Hematopoietic multipotent progenitor cell treated with erythropoietin and hydrocortisone succinate and interleukin-3 and kit ligand, for 4 days (in vitro differentiated cells): Measurements from ENCODE around the gene FBXW11.
"Not testable (repeated sequence)": the region's sequence is repeated elsewhere in the genome, so short reads cannot be mapped to it uniquely, and the experiment has no call there.

ENCODE experiments used
- DNase-seq: peaks from one replicate; pipeline ENCODE4 v3.0.0-alpha.2; 2015

Gene FBXW11

DNA sequence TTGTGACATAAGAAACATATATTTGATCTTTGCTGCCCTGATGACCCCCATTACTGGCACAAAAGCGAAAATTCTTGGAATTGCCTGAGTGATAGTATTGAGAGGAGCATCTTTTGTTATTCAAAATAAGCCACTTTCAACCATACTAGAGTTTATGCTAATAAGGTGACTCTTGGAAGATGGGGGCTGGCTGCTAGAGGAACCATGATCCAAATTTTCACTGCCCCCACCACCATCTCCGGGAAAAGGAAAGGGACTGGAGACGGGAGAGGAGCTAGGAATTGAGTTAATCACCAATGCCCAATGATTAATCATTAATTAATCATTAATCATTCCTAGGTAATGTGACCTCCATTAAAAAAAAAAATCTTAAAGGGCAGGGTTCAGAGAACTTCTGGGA lies 25.6 kb downstream of the FBXW11 start:
- no peak for DNase-seq

GRCh38 chr5:171979606-171980005 lies 26.8 kb downstream of the FBXW11 start:
- DNase-seq = peak; percentile 17

DNA sequence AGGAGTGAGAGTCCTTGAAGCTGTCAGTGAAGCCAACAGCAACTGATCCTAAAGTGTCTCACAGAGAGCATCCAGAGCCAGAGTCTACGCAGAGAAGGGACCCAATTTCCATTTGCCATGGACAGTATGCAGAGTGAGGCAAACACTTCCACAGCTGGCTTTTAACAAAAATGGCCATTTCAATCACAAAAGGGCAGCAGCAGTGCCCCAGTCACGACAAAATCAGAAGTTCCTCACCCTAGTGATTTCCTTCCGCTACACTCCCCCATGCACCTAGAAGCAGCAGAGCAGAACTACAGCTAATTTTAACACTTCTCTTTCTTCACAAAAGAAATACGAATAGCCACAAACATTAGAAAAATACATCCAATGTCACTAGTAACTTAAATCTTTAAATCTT lies 27.9 kb downstream of the FBXW11 start:
- no peak for DNase-seq

GRCh38 chr5:171978016-171978415 lies 28.4 kb downstream of the FBXW11 start:
- DNase-seq = no peak

- DNase-seq = not testable (repeated sequence)
Observed at GRCh38 chr5:171977244-171977950, 29.0 kb downstream of the FBXW11 start.

- DNase-seq = no peak
Observed at GRCh38 chr5:171975877-171976667, 30.4 kb downstream of the FBXW11 start.

- peak; percentile 49 for DNase-seq
Observed at GRCh38 chr5:171975262-171975876, 31.1 kb downstream of the FBXW11 start.

- DNase-seq = no peak
Observed at GRCh38 chr5:171970826-171971225, 35.6 kb downstream of the FBXW11 start.

GRCh38 chr5:171969288-171969880 lies 37.1 kb downstream of the FBXW11 start:
- no peak for DNase-seq

DNA sequence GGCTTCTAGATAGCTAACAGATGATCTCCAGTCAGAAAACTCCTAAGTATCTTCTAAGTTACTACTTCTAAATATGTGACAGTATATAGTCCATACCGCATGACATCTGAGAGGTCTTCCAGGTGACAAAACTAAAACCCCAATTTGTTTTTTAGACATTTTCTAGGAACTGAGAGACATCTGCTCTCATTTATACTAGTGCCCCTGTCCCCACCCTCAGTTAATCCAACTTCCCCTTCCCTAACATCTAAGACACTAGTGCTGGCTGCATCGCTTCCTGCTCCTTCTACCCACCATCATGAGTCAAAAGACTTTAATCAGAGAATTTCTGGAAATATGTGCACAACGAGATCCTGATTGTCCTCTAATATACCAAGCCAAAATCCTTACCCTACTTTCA lies 37.9 kb downstream of the FBXW11 start:
- peak; percentile 53 for DNase-seq

GRCh38 chr5:171966964-171967363 lies 39.5 kb downstream of the FBXW11 start:
- DNase-seq = no peak

DNA sequence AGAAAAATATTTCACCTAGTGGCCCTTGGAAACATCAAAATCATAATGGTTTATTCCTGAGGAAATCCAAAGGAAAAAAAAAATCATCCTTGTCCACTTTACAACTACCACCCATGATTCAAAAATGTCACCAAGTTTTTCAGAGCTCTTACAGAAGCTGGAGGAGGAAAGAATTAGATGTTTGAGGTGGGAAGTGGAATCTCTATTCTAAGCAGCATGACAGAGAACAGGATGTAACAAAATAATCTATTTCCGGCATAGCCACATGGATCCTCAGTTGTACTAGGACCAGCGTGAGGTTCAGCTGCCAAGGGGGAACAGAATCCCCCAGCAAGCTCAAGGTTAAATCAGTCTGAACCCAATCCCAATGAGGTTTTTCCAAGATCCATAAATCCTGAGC lies 40.2 kb downstream of the FBXW11 start:
- DNase-seq = peak; percentile 52

DNA sequence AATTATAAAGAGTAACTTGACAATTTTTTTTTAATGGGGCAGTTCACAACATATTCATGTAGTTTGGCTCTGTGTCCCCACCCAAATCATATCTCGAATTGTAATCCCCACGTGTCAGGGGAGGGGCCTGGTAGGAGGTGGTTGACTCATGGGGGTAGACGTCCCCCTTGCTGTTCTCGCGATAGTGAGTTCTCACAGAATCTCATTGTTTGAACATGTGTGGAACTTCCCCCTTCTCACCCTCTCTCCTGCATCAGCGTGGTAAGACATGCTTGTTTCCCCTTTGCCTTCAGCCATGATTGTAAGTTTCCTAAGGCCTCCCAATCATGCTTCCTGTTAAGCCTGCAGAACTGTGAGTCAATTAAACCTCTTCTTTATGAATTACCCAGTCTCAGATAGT lies 40.7 kb downstream of the FBXW11 start:
- peak; percentile 72 for DNase-seq

GRCh38 chr5:171963416-171963815 lies 43.0 kb downstream of the FBXW11 start:
- DNase-seq = no peak

GRCh38 chr5:171961117-171961516 lies 45.3 kb downstream of the FBXW11 start:
- peak; percentile 49 for DNase-seq

GRCh38 chr5:171957591-171958251 lies 48.7 kb downstream of the FBXW11 start:
- peak; percentile 65 for DNase-seq

DNA sequence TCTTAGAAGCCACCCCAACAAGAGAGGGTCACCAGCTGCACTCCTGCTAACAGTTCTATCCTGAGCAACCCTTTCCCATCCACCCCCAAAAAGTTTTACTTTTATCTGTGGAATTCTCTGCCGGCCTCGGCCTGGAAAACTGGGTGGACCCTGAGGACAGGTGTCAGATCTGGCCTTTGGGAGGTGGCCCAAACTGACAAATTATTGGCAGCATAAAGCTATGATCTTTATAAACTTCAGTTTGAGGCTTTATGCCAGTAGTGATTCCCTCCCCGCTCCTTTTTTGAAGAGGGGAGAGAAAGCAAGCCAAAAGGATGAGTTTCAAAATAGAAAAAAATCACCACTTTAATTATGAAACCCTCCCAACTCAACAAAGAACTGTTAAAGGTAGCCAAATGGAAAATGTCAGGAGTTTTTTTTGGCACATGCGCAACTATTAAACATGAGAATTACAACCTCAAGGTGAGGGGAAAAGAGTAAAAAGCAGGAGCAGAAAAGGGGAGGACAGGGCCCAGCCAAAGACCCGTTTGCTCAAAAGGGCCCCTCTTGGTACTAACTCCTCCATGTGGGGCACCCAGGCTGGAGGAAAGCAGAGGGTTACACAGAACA lies 49.4 kb downstream of the FBXW11 start:
- no peak for DNase-seq

GRCh38 chr5:171956314-171956713 lies 50.1 kb downstream of the FBXW11 start:
- DNase-seq = no peak

DNA sequence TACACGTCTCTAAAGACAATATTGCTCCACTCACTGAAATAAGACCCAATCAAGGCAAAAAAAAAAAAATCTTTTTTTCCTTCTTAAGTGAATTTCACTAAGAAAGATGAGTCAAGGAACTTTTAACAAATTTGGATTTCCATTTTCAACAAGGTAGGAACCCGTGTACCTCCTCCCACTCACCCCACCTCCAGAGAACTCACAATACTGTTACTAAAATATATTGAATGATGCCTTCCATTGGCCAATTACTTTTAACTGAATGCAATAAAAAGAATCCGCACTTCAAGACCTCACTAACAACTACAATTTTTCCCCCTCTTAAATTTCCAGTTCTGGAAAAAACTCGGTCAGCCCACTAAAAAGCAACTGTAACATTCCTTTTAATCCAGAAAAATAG lies 50.7 kb downstream of the FBXW11 start:
- DNase-seq = no peak

- no peak for DNase-seq
Observed at GRCh38 chr5:171954721-171955120, 51.7 kb downstream of the FBXW11 start.

DNA sequence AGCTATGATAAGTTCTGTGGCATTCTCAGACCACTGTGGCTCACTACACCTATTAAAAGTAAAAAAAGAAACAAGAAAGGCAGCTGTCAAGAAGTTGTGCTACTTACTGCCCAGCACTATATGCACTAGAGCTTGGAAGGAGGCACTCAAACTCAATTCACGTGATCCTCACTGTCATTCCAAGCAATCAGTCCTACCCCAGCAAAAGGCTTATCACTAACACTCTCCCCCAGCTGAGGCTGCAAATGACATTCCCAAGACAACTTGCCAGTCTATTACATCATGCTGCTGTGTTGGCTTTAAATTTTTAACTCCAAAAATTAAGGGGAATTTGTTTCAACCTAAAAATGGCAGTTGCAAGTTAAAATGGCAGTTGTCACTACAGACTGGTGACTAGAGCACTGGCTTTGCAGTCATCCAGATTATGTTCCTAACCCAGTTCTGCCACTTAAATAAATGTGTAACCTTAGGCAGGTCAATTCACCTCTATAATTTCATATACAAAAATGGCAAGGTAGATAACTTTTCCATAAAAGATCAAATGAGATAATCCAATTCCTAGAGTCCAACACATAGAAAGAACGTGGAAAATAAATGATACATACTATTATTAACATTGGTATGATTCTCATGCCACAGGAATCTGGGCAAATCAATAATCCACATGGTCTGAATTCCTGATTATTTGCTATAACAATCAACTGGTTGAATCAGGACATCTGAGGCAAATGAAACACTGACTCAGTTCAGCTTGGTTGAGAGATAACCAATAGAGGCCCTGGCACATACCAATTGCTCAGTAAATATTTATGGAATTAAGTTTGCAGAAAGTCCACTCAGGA lies 52.4 kb downstream of the FBXW11 start:
- peak; percentile 29 for DNase-seq

GRCh38 chr5:171952021-171952420 lies 54.4 kb downstream of the FBXW11 start:
- peak; percentile 59 for DNase-seq
